Heart left ventricle (tissue), 13 donors: Measurements from ENCODE around the gene BCKDK.

Experiments used
- CTCF ChIP-seq, 12 donors: fragments of 200-600 bp; sonication (generic) in 4 of 12; IDR thresholded peaks; one replicate each; pipeline versions ENCODE4 v1.5.0 to v1.8.0; 2018 to 2022; ENCODE audit warnings: antibody characterized with exemption in 12 of 12, mild to moderate bottlenecking in 5 of 12
- POLR2A ChIP-seq, 2 donors: fragments of 450-650 bp; IDR thresholded peaks; one replicate each; pipeline ENCODE4 v1.6.1; 2017; ENCODE audit warnings: antibody characterized with exemption in 2 of 2, mild to moderate bottlenecking in 2 of 2, moderate library complexity in 2 of 2
- donor health status: ischemic (EF 13 %, LVEDD 7.1; RV severe dilation, severe dysfunction).
- donor health status: DM: no; HTN: yes; CAD: no.
- donor health status: DM: no; HTN: no; CAD: no.
- donor health status: ischemic (EF 25% LVEDD 6.9; RV normal size, moderate dysfunction).
- donor health status: ischemic (EF 25% LVEDD 5.7; RV mildly dilated, moderate dysfunction).
- donor health status: ischemic (EF 35%, LVEDD 5.7; RV mildly dilated, moderate dysfunction).
- donor health status: nonischemic (EF 11% LVEDD 7.7; RV severe dilation, severe dysfunction).
- donor health status: DM: yes; HTN: yes; CAD: no.
- donor health status: PGD.
- donor health status: ischemic (EF 29% LVEDD 5.4; RV normal size, mild dysfunction).
- donor health status: nonischemic (EF 23%, LVEDD 6.1; RV moderate dilation, normal function).

DNA sequence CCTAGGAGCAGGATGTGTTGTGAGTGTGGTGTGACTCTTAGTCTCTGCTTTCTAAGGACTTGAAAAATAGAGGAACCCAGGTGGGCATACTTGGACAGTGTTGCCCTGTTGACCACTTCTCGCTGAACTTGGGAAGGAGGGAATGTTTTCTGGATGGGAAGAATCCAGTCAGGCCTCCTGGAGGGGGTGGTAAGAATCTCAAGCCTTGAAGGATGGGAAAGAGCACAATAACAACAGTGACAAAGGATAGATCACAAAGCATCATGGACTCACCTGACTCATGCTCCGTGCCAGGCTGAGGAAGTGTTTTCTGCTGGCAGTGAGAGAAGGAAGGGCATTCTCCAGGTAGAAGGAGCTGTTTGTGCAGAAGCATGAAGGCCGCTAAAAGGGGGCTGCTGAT is 17.7 kb downstream of the BCKDK start:
- TF ChIP-seq POLR2A (IDR thresholded peaks at IDR 0.05) = no peak
- no peak for TF ChIP-seq CTCF (IDR thresholded peaks at IDR 0.05)
